Neural progenitor cell (in vitro differentiated cells): ENCODE data around the gene MYH6. TPM values are rescaled to one million over a fixed set of nuclear protein-coding genes. Genes with fewer than 3 reads are reported as not detected.

Experiments
- DNase-seq: peaks from one replicate; pipeline ENCODE4 v3.0.0-alpha.2; 2016; ENCODE audit warnings: low spot score
- H2AFZ ChIP-seq: fragments of 200-600 bp; sonication (generic); replicated peaks from 2 replicates; pipeline ENCODE4 v1.6.1; 2016; ENCODE audit warnings: antibody characterized with exemption
- H3F3A ChIP-seq: fragments of 200-600 bp; sonication (generic); 2 replicates; pipeline ENCODE4 v1.6.1; 2016; ENCODE audit warnings: antibody characterized with exemption, low read depth
- H3K27ac ChIP-seq: fragments of 200-600 bp; sonication (generic); 2 replicates; pipeline ENCODE4 v1.5.1; 2016; ENCODE audit warnings: mild to moderate bottlenecking
- H3K27me3 ChIP-seq: fragments of 200-600 bp; sonication (generic); 2 replicates; pipeline ENCODE4 v1.6.1; 2016; ENCODE audit warnings: mild to moderate bottlenecking, moderate library complexity
- H3K36me3 ChIP-seq: fragments of 200-600 bp; sonication (generic); 2 replicates; pipeline ENCODE4 v1.5.1; 2016
- H3K4me1 ChIP-seq: fragments of 200-600 bp; sonication (generic); 2 replicates; pipeline ENCODE4 v1.6.1; 2016; ENCODE audit warnings: mixed run types
- H3K4me2 ChIP-seq: fragments of 200-600 bp; sonication (generic); 2 replicates; pipeline ENCODE4 v1.6.1; 2016
- H3K4me3 ChIP-seq: fragments of 200-600 bp; sonication (generic); 2 replicates; pipeline ENCODE4 v1.5.1; 2016
- H3K79me2 ChIP-seq: fragments of 200-600 bp; sonication (generic); 2 replicates; pipeline ENCODE4 v1.6.1; 2016; ENCODE audit warnings: low read depth
- H3K9ac ChIP-seq: fragments of 200-600 bp; sonication (generic); 2 replicates; pipeline ENCODE4 v1.6.1; 2016
- H3K9me3 ChIP-seq: fragments of 200-600 bp; sonication (generic); 2 replicates; pipeline ENCODE4 v1.5.1; 2016; ENCODE audit warnings: low read depth
- H4K20me1 ChIP-seq: fragments of 200-600 bp; sonication (generic); 2 replicates; pipeline ENCODE4 v1.6.1; 2016; ENCODE audit warnings: low read depth
- H3K27ac Mint-ChIP-seq: 3 replicates; pipeline ENCODE4 v1.8.0; 2021; ENCODE audit warnings: mixed read lengths
- H3K27me3 Mint-ChIP-seq: 2 replicates; pipeline ENCODE4 v1.8.0; 2022; ENCODE audit warnings: low read depth, mild to moderate bottlenecking, inconsistent platforms, moderate library complexity, mixed read lengths; ENCODE audit not compliant: insufficient read depth
- H3K36me3 Mint-ChIP-seq: 3 replicates; pipeline ENCODE4 v1.8.0; 2021; ENCODE audit warnings: mixed read lengths
- H3K4me1 Mint-ChIP-seq: 3 replicates; pipeline ENCODE4 v1.8.0; 2021; ENCODE audit warnings: mixed read lengths
- H3K4me3 Mint-ChIP-seq: 3 replicates; pipeline ENCODE4 v1.8.0; 2021; ENCODE audit warnings: mild to moderate bottlenecking, moderate library complexity, mixed read lengths
- H3K9me3 Mint-ChIP-seq: 3 replicates; pipeline ENCODE4 v1.8.0; 2020; ENCODE audit warnings: mixed read lengths
- EZH2 ChIP-seq: fragments of 200-600 bp; sonication (generic); IDR thresholded peaks from 2 replicates; pipeline ENCODE4 v1.6.1; 2017; ENCODE audit warnings: antibody characterized with exemption, mild to moderate bottlenecking, moderate library complexity
- EZH2phosphoT487 ChIP-seq: fragments of 200-600 bp; sonication (generic); IDR thresholded peaks from 2 replicates; pipeline ENCODE4 v1.6.1; 2017; ENCODE audit warnings: antibody characterized with exemption
- total RNA-seq: library from RNA; depleted of rRNA; stranded (reverse); fragments of >200 nt; gene quantifications from 2 replicates; pipeline ENCODE4 v1.2.3, GENCODE V29; 2015; ENCODE audit warnings: low replicate concordance
- TF ChIP-seq, protein P1 (sequence below): fragments of 200-600 bp; sonication (generic); IDR thresholded peaks from 2 replicates; pipeline ENCODE4 v1.5.1; 2017; ENCODE audit warnings: antibody characterized with exemption, mild to moderate bottlenecking

MYH6 gene
- total RNA-seq, 1 donor from 2014 or later: not detected

DNA sequence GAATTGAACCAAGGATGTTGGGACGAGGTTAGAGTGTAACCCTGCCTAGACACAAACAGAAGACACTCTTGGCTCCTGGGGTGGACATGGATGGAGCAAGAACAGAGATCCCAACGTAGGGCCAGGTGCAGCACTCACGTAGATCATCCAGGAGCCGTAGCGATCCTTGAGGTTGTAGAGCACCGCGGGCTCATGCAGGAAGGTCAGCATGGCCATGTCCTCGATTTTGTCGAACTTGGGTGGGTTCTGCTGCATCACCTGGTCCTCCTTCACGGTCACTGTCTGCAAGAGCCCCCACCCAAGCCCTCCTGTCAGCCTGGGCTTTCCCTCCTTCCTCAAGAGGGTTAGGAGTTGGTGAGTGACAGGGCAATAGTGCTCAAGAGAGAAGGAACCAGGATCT, 24.9 kb upstream of the MYH6 start:
- no peak for TF ChIP-seq EZH2phosphoT487
- no peak for TF ChIP-seq EZH2
- TF ChIP-seq, protein P1, sequence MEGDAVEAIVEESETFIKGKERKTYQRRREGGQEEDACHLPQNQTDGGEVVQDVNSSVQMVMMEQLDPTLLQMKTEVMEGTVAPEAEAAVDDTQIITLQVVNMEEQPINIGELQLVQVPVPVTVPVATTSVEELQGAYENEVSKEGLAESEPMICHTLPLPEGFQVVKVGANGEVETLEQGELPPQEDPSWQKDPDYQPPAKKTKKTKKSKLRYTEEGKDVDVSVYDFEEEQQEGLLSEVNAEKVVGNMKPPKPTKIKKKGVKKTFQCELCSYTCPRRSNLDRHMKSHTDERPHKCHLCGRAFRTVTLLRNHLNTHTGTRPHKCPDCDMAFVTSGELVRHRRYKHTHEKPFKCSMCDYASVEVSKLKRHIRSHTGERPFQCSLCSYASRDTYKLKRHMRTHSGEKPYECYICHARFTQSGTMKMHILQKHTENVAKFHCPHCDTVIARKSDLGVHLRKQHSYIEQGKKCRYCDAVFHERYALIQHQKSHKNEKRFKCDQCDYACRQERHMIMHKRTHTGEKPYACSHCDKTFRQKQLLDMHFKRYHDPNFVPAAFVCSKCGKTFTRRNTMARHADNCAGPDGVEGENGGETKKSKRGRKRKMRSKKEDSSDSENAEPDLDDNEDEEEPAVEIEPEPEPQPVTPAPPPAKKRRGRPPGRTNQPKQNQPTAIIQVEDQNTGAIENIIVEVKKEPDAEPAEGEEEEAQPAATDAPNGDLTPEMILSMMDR: no peak
- peak overlapping the region; percentile 95 for H3K27ac Mint-ChIP-seq

DNA sequence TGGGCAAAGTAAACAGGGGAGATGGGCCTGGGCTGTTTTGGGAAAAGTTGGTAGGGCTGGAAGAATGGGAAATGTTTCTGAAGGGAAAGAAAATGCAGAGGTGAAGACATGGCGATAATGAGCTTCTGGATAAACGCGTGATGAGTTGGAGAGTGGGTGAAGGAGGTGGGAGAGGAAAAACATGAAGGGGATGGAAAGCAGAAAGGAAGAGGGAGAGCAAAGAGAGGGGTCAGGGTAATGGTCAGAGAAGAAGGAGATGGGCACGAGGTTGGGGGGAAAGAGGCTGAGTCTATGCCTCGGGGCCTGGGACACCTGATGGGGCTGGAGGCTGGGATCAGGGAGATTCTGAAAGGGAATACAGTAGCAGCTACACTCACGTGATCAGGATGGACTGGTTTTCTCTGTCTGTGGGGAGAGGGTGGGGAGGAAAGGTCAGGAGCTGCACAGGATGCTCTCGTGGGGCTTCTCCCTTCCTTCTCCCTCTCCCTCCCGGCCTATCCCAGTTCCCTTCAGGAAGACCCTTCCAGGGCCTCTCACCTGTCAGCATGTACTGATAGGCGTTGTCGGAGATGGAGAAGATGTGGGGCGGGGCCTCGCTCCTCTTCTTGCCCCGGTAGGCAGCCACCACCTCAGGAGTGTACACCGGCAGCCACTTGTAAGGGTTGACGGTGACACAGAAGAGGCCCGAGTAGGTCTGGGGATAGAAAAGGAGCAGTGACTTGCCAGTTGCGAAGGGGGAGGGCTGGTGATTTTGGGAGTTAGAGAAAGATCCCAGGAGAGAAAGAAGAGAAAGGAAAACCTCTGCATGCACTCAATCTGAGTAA, 24.2 kb upstream of the MYH6 start:
- Histone ChIP-seq H2AFZ (no peak overlapping the region), H3K4me3 (no peak overlapping the region), H3K27me3 (no peaks in the 10 kb centered on the region), H3K27ac (no peak overlapping the region), H3K79me2 (no peaks in the 10 kb centered on the region), H3K9ac (no peak overlapping the region), H3K9me3 (no peaks in the 10 kb centered on the region), H3K4me2 (no peak overlapping the region), H3F3A (peaks cover 14% of the 10 kb centered on the region), H3K4me1 (peaks cover 35% of the 10 kb centered on the region), H3K36me3 (no peaks in the 10 kb centered on the region), H4K20me1 (no peaks in the 10 kb centered on the region)
- TF ChIP-seq, protein P1: no peak
- TF ChIP-seq EZH2 (no peak), EZH2phosphoT487 (no peak)
- H3K27me3 Mint-ChIP-seq: peaks cover 7% of the 10 kb centered on the region
- H3K36me3 Mint-ChIP-seq: peaks cover 2% of the 10 kb centered on the region
- DNase-seq: no peak
- peak overlapping the region; percentile 86 for H3K27ac Mint-ChIP-seq
- H3K9me3 Mint-ChIP-seq: peaks cover 8% of the 10 kb centered on the region
- no peak overlapping the region for H3K4me3 Mint-ChIP-seq
- H3K4me1 Mint-ChIP-seq: peaks cover 60% of the 10 kb centered on the region

More for the DNA sequence above, 24.9 kb upstream of the MYH6 start:
- Histone ChIP-seq H3K9me3 (no peaks in the 10 kb centered on the region), H3F3A (peaks cover 21% of the 10 kb centered on the region), H3K79me2 (no peaks in the 10 kb centered on the region), H3K27ac (no peak overlapping the region), H3K4me1 (peaks cover 42% of the 10 kb centered on the region), H2AFZ (no peak overlapping the region), H3K27me3 (no peaks in the 10 kb centered on the region), H3K4me3 (no peak overlapping the region), H3K4me2 (no peak overlapping the region), H3K36me3 (no peaks in the 10 kb centered on the region), H3K9ac (no peak overlapping the region), H4K20me1 (no peaks in the 10 kb centered on the region)
- Mint-ChIP-seq H3K36me3 (peaks cover 2% of the 10 kb centered on the region), H3K4me1 (peaks cover 66% of the 10 kb centered on the region), H3K9me3 (peaks cover 5% of the 10 kb centered on the region), H3K27me3 (peaks cover 7% of the 10 kb centered on the region), H3K4me3 (no peak overlapping the region)
- DNase-seq: no peak

DNA sequence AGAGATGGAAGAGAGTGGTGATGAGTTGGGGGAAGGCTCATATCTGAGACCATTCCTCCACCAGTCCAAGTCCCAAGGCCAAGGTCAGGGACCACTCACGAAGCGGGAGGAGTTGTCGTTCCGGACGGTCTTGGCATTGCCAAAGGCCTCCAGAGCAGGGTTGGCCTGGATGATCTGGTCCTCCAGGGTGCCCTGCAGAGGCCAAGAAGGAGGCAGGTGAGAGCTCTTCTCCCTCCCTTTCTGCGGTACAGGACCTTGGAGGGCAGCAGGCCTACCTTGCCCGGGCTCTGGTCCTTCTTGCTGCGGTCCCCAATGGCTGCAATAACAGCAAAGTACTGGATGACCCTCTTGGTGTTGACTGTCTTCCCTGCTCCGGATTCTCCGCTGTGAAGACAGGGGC, 23.4 kb upstream of the MYH6 start:
- H3K79me2 ChIP-seq: no peaks in the 10 kb centered on the region
- Mint-ChIP-seq H3K9me3 (peaks cover 8% of the 10 kb centered on the region), H3K27ac (peak overlapping the region; percentile 97), H3K27me3 (peaks cover 7% of the 10 kb centered on the region), H3K4me1 (peaks cover 51% of the 10 kb centered on the region), H3K36me3 (peaks cover 2% of the 10 kb centered on the region), H3K4me3 (no peak overlapping the region)
- H3K4me3 ChIP-seq: no peak overlapping the region
- no peak for TF ChIP-seq EZH2phosphoT487
- no peak overlapping the region for H2AFZ ChIP-seq
- H3K4me2 ChIP-seq: no peak overlapping the region
- no peaks in the 10 kb centered on the region for H4K20me1 ChIP-seq
- no peaks in the 10 kb centered on the region for H3K9me3 ChIP-seq
- no peak overlapping the region for H3K27ac ChIP-seq
- no peak for DNase-seq
- no peaks in the 10 kb centered on the region for H3K36me3 ChIP-seq
- H3K9ac ChIP-seq: no peak overlapping the region
- H3F3A ChIP-seq: peaks cover 7% of the 10 kb centered on the region
- peaks cover 27% of the 10 kb centered on the region for H3K4me1 ChIP-seq
- H3K27me3 ChIP-seq: no peaks in the 10 kb centered on the region

DNA sequence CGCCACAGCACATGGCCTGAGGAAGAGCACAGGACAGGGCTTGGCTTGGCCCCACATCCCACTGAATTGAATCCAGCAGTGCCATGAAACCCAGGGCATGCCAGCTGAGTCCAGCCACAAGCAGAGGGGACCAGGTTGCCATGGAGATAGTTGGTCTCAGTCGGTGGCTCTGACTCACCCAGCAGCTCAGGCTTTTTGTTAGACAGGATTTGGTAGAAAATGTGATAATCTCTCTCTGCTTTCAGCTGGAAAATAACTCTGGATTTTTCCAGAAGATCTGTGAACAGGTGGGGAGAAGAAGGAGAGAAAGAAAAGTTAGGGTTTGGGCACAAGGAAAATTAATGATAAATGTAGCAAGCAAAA, 22.6 kb upstream of the MYH6 start:
- peak overlapping the region; percentile 25 for H3K4me3 Mint-ChIP-seq
- H3K4me1 ChIP-seq: peaks cover 19% of the 10 kb centered on the region
- TF ChIP-seq, protein P1: no peak
- TF ChIP-seq EZH2 (no peak), EZH2phosphoT487 (no peak)
- H3K4me3 ChIP-seq: no peak overlapping the region
- H3K27me3 ChIP-seq: no peaks in the 10 kb centered on the region
- peak overlapping the region; percentile 12 for H2AFZ ChIP-seq
- H3K27ac ChIP-seq: no peak overlapping the region
- peaks cover 44% of the 10 kb centered on the region for H3K4me1 Mint-ChIP-seq
- peak; percentile 74 for DNase-seq
- peaks cover 7% of the 10 kb centered on the region for H3K27me3 Mint-ChIP-seq
- H3K36me3 Mint-ChIP-seq: peaks cover 2% of the 10 kb centered on the region
- no peaks in the 10 kb centered on the region for H3F3A ChIP-seq
- H3K9me3 ChIP-seq: no peaks in the 10 kb centered on the region
- no peaks in the 10 kb centered on the region for H3K36me3 ChIP-seq
- H3K27ac Mint-ChIP-seq: peak overlapping the region; percentile 97
- no peaks in the 10 kb centered on the region for H4K20me1 ChIP-seq
- H3K9me3 Mint-ChIP-seq: peaks cover 8% of the 10 kb centered on the region
- no peaks in the 10 kb centered on the region for H3K79me2 ChIP-seq
- H3K9ac ChIP-seq: no peak overlapping the region
- peak overlapping the region; percentile 35 for H3K4me2 ChIP-seq
